ENCODE data around the gene RAB21.

GRCh38 chr12:71731439-71732356, 23.0 kb upstream of the RAB21 start:
- TF ChIP-seq, protein P1, sequence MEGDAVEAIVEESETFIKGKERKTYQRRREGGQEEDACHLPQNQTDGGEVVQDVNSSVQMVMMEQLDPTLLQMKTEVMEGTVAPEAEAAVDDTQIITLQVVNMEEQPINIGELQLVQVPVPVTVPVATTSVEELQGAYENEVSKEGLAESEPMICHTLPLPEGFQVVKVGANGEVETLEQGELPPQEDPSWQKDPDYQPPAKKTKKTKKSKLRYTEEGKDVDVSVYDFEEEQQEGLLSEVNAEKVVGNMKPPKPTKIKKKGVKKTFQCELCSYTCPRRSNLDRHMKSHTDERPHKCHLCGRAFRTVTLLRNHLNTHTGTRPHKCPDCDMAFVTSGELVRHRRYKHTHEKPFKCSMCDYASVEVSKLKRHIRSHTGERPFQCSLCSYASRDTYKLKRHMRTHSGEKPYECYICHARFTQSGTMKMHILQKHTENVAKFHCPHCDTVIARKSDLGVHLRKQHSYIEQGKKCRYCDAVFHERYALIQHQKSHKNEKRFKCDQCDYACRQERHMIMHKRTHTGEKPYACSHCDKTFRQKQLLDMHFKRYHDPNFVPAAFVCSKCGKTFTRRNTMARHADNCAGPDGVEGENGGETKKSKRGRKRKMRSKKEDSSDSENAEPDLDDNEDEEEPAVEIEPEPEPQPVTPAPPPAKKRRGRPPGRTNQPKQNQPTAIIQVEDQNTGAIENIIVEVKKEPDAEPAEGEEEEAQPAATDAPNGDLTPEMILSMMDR (conservative IDR thresholded peaks at IDR 0.05), result no peak
- TF ChIP-seq EZH2 (IDR thresholded peaks at IDR 0.05; ENCODE audit: low read depth), result no peak

All from PC-9 (cell line).